ENCODE results near the gene RFPL4AL1. TPM values are rescaled to one million over a fixed set of nuclear protein-coding genes. Genes with fewer than 3 reads are reported as not detected.

RFPL4AL1 gene
- total and polyA plus RNA-seq, 9 of the 15 experiments (the other 6 are each of a cell fraction or from before 2014, with no cell fraction given) = 0.18 to 0.21 TPM; not detected in 7

DNA sequence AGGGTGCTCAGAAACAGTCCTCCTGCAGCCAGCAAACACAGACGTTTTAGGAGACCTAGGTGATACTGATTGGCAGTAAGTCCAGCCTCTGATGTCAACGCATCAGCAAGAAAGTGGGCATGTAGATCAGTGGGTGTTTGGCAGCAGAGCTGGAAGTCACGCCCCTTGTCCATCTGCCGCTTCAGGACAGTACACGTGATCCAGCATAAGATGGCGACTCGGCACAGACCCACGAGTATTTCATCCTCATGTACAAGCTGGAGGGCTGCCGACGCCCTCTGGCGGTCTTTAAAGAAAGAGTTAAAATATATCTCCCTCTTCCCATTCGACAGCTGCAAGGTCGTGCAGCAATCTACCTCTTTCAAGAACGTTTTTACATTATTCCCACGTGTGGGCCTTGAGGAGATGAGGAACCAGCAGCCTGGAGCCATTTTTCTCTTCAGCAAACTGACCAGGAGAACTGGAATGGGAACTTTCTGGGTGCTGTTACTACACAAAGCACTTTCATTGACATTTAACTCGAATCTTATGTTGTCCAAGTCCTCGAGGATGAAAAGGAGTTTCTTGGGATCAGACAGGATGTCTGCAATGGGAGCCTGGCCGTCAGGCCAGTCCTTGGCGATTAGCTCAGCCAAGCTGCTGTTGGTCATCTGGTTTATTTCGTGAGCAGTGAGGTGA, 40.6 kb downstream of the RFPL4AL1 start (continued):
- TF ChIP-seq SMAD1 (IDR thresholded peaks at IDR 0.05; ENCODE audit: low read depth, low read length, partially characterized antibody) (no peak), CBFB (CRISPR knock-in tag; IDR thresholded peaks at IDR 0.05) (no peak), TCF7L2 (IDR thresholded peaks at IDR 0.05; ENCODE audit: low read depth, low read length) (no peak), CBFA2T2 (conservative IDR thresholded peaks at IDR 0.05) (0 out of 2 replicates have a peak, but pooled peaks have one; percentile 25), RFX5 (IDR thresholded peaks at IDR 0.05; ENCODE audit: low read depth, low read length) (no peak), KLF1 (tag; IDR thresholded peaks at IDR 0.05) (no peak), BCL6 (CRISPR knock-in tag; IDR thresholded peaks at IDR 0.05) (no peak), CBX5 (IDR thresholded peaks at IDR 0.05; ENCODE audit: borderline replicate concordance, low read depth) (no peak), TCFL5 (CRISPR knock-in tag; conservative IDR thresholded peaks at IDR 0.05) (no peak), ZNF165 (CRISPR knock-in tag; IDR thresholded peaks at IDR 0.05; ENCODE audit: borderline replicate concordance) (no peak), CC2D1A (IDR thresholded peaks at IDR 0.05) (0 out of 2 replicates have a peak, but pooled peaks have one; percentile 19), ZNF24 (IDR thresholded peaks at IDR 0.05) (no peak), TGIF2 (CRISPR knock-in tag; IDR thresholded peaks at IDR 0.05) (no peak), PRMT5 (CRISPR knock-in tag; IDR thresholded peaks at IDR 0.05) (no peak), HNRNPH1 (optimal IDR thresholded peaks at IDR 0.05; ENCODE audit: low read depth, low read length) (no peak), ZNF75A (CRISPR knock-in tag; IDR thresholded peaks at IDR 0.05) (no peak), NFRKB (IDR thresholded peaks at IDR 0.05; ENCODE audit: low read depth) (no peak), XRCC5 (IDR thresholded peaks at IDR 0.05; ENCODE audit: low read depth, low read length) (no peak; the same call in 1 of the 2 replicates), NFXL1 (CRISPR knock-in tag; IDR thresholded peaks at IDR 0.05) (no peak), ELF1 (tag; IDR thresholded peaks at IDR 0.05) (no peak), CXXC5 (CRISPR knock-in tag; IDR thresholded peaks at IDR 0.05) (no peak), NR2F6 (CRISPR knock-in tag; IDR thresholded peaks at IDR 0.05) (no peak)
- TF ChIP-seq, protein P1, sequence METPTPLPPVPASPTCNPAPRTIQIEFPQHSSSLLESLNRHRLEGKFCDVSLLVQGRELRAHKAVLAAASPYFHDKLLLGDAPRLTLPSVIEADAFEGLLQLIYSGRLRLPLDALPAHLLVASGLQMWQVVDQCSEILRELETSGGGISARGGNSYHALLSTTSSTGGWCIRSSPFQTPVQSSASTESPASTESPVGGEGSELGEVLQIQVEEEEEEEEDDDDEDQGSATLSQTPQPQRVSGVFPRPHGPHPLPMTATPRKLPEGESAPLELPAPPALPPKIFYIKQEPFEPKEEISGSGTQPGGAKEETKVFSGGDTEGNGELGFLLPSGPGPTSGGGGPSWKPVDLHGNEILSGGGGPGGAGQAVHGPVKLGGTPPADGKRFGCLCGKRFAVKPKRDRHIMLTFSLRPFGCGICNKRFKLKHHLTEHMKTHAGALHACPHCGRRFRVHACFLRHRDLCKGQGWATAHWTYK (CRISPR knock-in tag; IDR thresholded peaks at IDR 0.05) = no peak
- TF ChIP-seq, protein P2, sequence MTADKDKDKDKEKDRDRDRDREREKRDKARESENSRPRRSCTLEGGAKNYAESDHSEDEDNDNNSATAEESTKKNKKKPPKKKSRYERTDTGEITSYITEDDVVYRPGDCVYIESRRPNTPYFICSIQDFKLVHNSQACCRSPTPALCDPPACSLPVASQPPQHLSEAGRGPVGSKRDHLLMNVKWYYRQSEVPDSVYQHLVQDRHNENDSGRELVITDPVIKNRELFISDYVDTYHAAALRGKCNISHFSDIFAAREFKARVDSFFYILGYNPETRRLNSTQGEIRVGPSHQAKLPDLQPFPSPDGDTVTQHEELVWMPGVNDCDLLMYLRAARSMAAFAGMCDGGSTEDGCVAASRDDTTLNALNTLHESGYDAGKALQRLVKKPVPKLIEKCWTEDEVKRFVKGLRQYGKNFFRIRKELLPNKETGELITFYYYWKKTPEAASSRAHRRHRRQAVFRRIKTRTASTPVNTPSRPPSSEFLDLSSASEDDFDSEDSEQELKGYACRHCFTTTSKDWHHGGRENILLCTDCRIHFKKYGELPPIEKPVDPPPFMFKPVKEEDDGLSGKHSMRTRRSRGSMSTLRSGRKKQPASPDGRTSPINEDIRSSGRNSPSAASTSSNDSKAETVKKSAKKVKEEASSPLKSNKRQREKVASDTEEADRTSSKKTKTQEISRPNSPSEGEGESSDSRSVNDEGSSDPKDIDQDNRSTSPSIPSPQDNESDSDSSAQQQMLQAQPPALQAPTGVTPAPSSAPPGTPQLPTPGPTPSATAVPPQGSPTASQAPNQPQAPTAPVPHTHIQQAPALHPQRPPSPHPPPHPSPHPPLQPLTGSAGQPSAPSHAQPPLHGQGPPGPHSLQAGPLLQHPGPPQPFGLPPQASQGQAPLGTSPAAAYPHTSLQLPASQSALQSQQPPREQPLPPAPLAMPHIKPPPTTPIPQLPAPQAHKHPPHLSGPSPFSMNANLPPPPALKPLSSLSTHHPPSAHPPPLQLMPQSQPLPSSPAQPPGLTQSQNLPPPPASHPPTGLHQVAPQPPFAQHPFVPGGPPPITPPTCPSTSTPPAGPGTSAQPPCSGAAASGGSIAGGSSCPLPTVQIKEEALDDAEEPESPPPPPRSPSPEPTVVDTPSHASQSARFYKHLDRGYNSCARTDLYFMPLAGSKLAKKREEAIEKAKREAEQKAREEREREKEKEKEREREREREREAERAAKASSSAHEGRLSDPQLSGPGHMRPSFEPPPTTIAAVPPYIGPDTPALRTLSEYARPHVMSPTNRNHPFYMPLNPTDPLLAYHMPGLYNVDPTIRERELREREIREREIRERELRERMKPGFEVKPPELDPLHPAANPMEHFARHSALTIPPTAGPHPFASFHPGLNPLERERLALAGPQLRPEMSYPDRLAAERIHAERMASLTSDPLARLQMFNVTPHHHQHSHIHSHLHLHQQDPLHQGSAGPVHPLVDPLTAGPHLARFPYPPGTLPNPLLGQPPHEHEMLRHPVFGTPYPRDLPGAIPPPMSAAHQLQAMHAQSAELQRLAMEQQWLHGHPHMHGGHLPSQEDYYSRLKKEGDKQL (CRISPR knock-in tag; IDR thresholded peaks at IDR 0.05; ENCODE audit: borderline replicate concordance) = no peak
- TF ChIP-seq, protein P3, sequence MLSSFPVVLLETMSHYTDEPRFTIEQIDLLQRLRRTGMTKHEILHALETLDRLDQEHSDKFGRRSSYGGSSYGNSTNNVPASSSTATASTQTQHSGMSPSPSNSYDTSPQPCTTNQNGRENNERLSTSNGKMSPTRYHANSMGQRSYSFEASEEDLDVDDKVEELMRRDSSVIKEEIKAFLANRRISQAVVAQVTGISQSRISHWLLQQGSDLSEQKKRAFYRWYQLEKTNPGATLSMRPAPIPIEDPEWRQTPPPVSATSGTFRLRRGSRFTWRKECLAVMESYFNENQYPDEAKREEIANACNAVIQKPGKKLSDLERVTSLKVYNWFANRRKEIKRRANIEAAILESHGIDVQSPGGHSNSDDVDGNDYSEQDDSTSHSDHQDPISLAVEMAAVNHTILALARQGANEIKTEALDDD (IDR thresholded peaks at IDR 0.05) = no peak
